Measurements from ENCODE around the gene MYOM1. TPM values are rescaled to one million over a fixed set of nuclear protein-coding genes. Genes with fewer than 3 reads are reported as not detected.

MYOM1 gene
- total RNA-seq, 1 donor from 2014 or later: 2.0 TPM

GRCh38 chr18:3163968-3164367 lies 55.8 kb downstream of the MYOM1 start:
- Mint-ChIP-seq H3K9me3 (no peaks in the 10 kb centered on the region), H3K4me1 (ENCODE audit: unreplicated experiment) (no peaks in the 10 kb centered on the region), H3K36me3 (no peaks in the 10 kb centered on the region), H3K4me3 (no peak overlapping the region), H3K27ac (no peak overlapping the region), H3K27me3 (no peaks in the 10 kb centered on the region)
- no peak for TF ChIP-seq CTCF (conservative IDR thresholded peaks at IDR 0.05)
- no peak for DNase-seq (ENCODE audit: extremely low spot score, unreplicated experiment)

- Mint-ChIP-seq H3K36me3 (no peaks in the 10 kb centered on the region), H3K4me1 (ENCODE audit: unreplicated experiment) (no peaks in the 10 kb centered on the region), H3K27ac (no peak overlapping the region), H3K9me3 (no peaks in the 10 kb centered on the region), H3K27me3 (no peaks in the 10 kb centered on the region), H3K4me3 (no peak overlapping the region)
- TF ChIP-seq CTCF (conservative IDR thresholded peaks at IDR 0.05): no peak
- no peak for DNase-seq (ENCODE audit: extremely low spot score, unreplicated experiment)
Measured at GRCh38 chr18:3162181-3162580, 57.6 kb downstream of the MYOM1 start.

GRCh38 chr18:3159830-3160229 lies 59.9 kb downstream of the MYOM1 start:
- Mint-ChIP-seq H3K4me3 (no peak overlapping the region), H3K9me3 (no peaks in the 10 kb centered on the region), H3K36me3 (no peaks in the 10 kb centered on the region), H3K27ac (no peak overlapping the region), H3K4me1 (ENCODE audit: unreplicated experiment) (peaks cover 10% of the 10 kb centered on the region), H3K27me3 (no peaks in the 10 kb centered on the region)
- TF ChIP-seq CTCF (conservative IDR thresholded peaks at IDR 0.05): no peak
- DNase-seq (ENCODE audit: extremely low spot score, unreplicated experiment): no peak

- Mint-ChIP-seq H3K27ac (no peak overlapping the region), H3K4me1 (ENCODE audit: unreplicated experiment) (peaks cover 10% of the 10 kb centered on the region), H3K4me3 (no peak overlapping the region), H3K36me3 (no peaks in the 10 kb centered on the region), H3K9me3 (no peaks in the 10 kb centered on the region), H3K27me3 (no peaks in the 10 kb centered on the region)
- DNase-seq (ENCODE audit: extremely low spot score, unreplicated experiment): no peak
- TF ChIP-seq CTCF (conservative IDR thresholded peaks at IDR 0.05): no peak
Measured at GRCh38 chr18:3157606-3158005, 62.2 kb downstream of the MYOM1 start.

- no peaks in the 10 kb centered on the region for H3K27me3 Mint-ChIP-seq
- no peak for TF ChIP-seq CTCF (conservative IDR thresholded peaks at IDR 0.05)
- no peaks in the 10 kb centered on the region for H3K36me3 Mint-ChIP-seq
- no peak overlapping the region for H3K4me3 Mint-ChIP-seq
- H3K9me3 Mint-ChIP-seq: no peaks in the 10 kb centered on the region
- DNase-seq (ENCODE audit: extremely low spot score, unreplicated experiment): no peak
- H3K27ac Mint-ChIP-seq: no peak overlapping the region
- H3K4me1 Mint-ChIP-seq (ENCODE audit: unreplicated experiment): peaks cover 10% of the 10 kb centered on the region
Measured at GRCh38 chr18:3157086-3157485, 62.7 kb downstream of the MYOM1 start.

GRCh38 chr18:3156325-3156640 lies 63.5 kb downstream of the MYOM1 start:
- peaks cover 16% of the 10 kb centered on the region for H3K4me1 Mint-ChIP-seq (ENCODE audit: unreplicated experiment)
- H3K36me3 Mint-ChIP-seq: no peaks in the 10 kb centered on the region
- peaks cover 3% of the 10 kb centered on the region for H3K27me3 Mint-ChIP-seq
- no peak overlapping the region for H3K27ac Mint-ChIP-seq
- DNase-seq (ENCODE audit: extremely low spot score, unreplicated experiment): no peak
- no peak for TF ChIP-seq CTCF (conservative IDR thresholded peaks at IDR 0.05)
- no peak overlapping the region for H3K4me3 Mint-ChIP-seq
- no peaks in the 10 kb centered on the region for H3K9me3 Mint-ChIP-seq
